Activated CD4-positive, alpha-beta T cell treated with anti-CD3 and anti-CD28 coated beads, Interleukin-2, amount 10 ng/mL, durations not matched to agents 24 days and 14 days (primary cell): ENCODE results near the gene GRK5. TPM values are rescaled to one million over a fixed set of nuclear protein-coding genes. Genes with fewer than 3 reads are reported as not detected.

Source experiments
- DNase-seq: peaks from one replicate; pipeline ENCODE4 v3.0.0; 2022
- H3K27ac Mint-ChIP-seq: one replicate; pipeline ENCODE4 v1.8.0; 2022; ENCODE audit warnings: mild to moderate bottlenecking, mixed read lengths
- H3K27me3 Mint-ChIP-seq: one replicate; pipeline ENCODE4 v1.8.0; 2022; ENCODE audit warnings: mixed read lengths
- H3K36me3 Mint-ChIP-seq: one replicate; pipeline ENCODE4 v1.8.0; 2022; ENCODE audit warnings: low read depth, mild to moderate bottlenecking, mixed read lengths
- H3K4me1 Mint-ChIP-seq: one replicate; pipeline ENCODE4 v1.8.0; 2021; ENCODE audit warnings: mixed read lengths
- H3K4me3 Mint-ChIP-seq: one replicate; pipeline ENCODE4 v1.8.0; 2022; ENCODE audit warnings: mild to moderate bottlenecking, moderate library complexity, mixed read lengths
- H3K9me3 Mint-ChIP-seq: one replicate; pipeline ENCODE4 v1.8.0; 2021; ENCODE audit warnings: mixed read lengths
- intact Hi-C: fragments of 100-400 bp; cut with micrococcal nuclease; formaldehyde crosslinking; loops from one replicate; pipeline ENCODE4 v1.15.1; 2023
- total RNA-seq: library from RNA; stranded (reverse); gene quantifications from 2 replicates; pipeline ENCODE4 v1.2.3, GENCODE V29; 2022

The GRK5 gene
- total RNA-seq, 1 donor from 2014 or later: 27.3 TPM

DNA sequence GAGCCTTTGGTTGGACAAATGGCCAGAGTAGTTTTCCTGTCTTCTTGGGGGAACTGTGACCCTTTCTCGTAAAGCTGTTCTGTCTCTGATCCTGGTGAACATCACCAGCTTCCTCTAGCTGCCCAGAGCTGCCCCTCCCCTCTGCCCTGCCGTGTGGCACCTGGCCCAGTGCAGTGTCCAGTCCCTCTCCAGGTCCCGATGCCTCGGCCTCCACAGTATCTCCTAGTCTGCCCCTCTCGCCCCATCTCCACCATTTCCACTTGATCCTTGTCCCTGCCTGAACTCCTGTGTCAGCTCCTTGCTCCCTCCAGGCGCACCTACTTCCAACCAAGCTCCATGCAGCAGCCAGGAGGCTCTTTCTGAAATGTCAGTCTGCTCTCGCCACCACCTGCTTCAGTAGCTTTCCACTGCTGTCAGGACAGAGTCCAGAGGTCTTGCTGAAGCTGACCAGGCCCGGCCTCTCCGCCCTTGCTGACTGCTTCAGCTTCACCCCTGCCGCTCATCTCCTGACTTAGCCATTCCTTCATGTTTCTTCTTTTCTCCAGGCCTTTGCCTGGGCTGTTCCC lies 133.6 kb downstream of the GRK5 start:
- no peak for DNase-seq
- peak overlapping the region; percentile 38 for H3K27ac Mint-ChIP-seq
- peaks cover 26% of the 10 kb centered on the region for H3K36me3 Mint-ChIP-seq
- intact Hi-C loops: loop anchor here (1.0 kb wide), 1 partner anchor 26 kb away; no protein-coding TSS in a partner anchor
- H3K4me3 Mint-ChIP-seq: no peak overlapping the region
- H3K4me1 Mint-ChIP-seq: peaks cover 26% of the 10 kb centered on the region
- H3K9me3 Mint-ChIP-seq: no peaks in the 10 kb centered on the region
- H3K27me3 Mint-ChIP-seq: no peaks in the 10 kb centered on the region

GRCh38 chr10:119341459-119342301 lies 134.3 kb downstream of the GRK5 start:
- Mint-ChIP-seq H3K27ac (peak overlapping the region; percentile 38), H3K36me3 (peaks cover 21% of the 10 kb centered on the region), H3K4me1 (peaks cover 26% of the 10 kb centered on the region), H3K27me3 (no peaks in the 10 kb centered on the region), H3K4me3 (no peak overlapping the region), H3K9me3 (no peaks in the 10 kb centered on the region)
- intact Hi-C loops: loop anchor here (1.0 kb wide), 1 partner anchor 26 kb away; no protein-coding TSS in a partner anchor
- DNase-seq: peak; percentile 76

DNA sequence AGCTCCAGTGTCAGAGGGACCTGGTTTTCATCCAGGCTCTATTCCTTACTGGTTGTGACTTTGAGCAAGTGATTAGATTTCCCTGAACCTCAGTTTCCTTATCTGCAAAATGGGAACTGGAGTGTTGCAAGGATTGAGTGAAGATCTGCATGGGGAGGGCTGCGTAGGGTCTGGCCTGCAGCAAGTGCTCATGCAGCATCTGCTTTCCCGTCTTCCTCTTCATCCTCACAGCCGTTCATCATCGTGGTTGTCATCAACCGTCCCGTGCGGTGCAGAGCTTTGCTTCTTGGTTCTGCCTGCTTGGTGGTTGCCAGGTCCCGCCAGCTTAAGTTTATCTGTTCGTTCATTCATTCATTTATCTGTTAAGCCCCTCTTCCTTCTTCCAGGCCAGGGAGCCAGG lies 135.0 kb downstream of the GRK5 start:
- no peaks in the 10 kb centered on the region for H3K9me3 Mint-ChIP-seq
- H3K27ac Mint-ChIP-seq: no peak overlapping the region
- H3K27me3 Mint-ChIP-seq: no peaks in the 10 kb centered on the region
- no peak overlapping the region for H3K4me3 Mint-ChIP-seq
- peaks cover 26% of the 10 kb centered on the region for H3K4me1 Mint-ChIP-seq
- peaks cover 18% of the 10 kb centered on the region for H3K36me3 Mint-ChIP-seq
- intact Hi-C loops: no loop called here
- DNase-seq: no peak

DNA sequence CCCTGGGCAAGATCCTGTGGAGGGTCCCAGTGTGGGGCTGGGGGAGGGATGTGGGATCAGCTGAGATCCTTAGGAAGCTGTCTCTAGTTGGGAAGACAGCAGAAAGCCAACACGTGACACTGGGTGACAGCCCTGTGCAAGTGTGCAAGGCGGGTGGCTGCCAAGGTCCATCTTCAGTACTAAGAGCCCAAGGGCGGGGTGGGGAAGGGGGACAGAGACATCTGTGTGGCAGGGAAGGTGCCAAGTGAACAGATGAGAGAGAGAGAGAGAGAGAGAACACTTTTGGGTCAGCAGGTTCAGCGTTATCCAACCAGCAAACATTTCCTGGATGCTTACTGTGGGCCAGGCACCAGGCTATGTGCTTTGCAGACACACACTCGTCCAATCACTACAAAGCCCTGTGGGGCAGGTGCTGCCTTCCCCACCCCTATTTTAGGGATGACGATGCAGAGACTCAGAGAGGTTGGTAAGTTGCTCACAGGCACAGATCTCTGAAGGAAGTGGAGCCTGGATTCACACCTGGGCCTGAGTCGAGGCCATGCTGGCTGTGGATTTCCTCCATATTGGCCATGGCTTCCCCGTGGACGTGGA lies 135.7 kb downstream of the GRK5 start:
- Mint-ChIP-seq H3K27me3 (no peaks in the 10 kb centered on the region), H3K4me1 (peaks cover 25% of the 10 kb centered on the region), H3K27ac (no peak overlapping the region), H3K9me3 (no peaks in the 10 kb centered on the region), H3K36me3 (peaks cover 22% of the 10 kb centered on the region), H3K4me3 (no peak overlapping the region)
- intact Hi-C loops: no loop called here
- no peak for DNase-seq

DNA sequence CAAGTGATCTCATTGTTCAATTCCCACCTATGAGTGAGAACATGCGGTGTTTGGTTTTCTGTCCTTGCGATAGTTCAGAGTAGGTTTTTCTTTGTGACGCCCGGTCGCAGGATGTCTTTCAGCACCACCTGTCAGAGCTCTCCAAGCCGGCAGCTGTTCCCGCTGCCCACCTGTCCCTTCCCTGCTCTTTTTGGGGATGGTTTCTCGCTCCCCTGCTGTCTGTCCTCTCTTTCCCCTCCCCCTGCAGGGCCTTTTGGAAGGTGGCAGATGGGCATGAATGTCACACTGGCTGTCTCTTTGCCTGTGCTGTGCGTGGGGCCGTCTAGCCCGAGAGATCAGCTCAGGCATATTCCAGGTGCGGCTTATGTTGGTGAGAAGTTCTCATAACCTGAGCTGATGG lies 137.0 kb downstream of the GRK5 start:
- Mint-ChIP-seq H3K27ac (peak overlapping the region; percentile 44), H3K4me1 (peaks cover 24% of the 10 kb centered on the region), H3K4me3 (no peak overlapping the region), H3K9me3 (no peaks in the 10 kb centered on the region), H3K36me3 (peaks cover 30% of the 10 kb centered on the region), H3K27me3 (no peaks in the 10 kb centered on the region)
- intact Hi-C loops: no loop called here
- DNase-seq: no peak

DNA sequence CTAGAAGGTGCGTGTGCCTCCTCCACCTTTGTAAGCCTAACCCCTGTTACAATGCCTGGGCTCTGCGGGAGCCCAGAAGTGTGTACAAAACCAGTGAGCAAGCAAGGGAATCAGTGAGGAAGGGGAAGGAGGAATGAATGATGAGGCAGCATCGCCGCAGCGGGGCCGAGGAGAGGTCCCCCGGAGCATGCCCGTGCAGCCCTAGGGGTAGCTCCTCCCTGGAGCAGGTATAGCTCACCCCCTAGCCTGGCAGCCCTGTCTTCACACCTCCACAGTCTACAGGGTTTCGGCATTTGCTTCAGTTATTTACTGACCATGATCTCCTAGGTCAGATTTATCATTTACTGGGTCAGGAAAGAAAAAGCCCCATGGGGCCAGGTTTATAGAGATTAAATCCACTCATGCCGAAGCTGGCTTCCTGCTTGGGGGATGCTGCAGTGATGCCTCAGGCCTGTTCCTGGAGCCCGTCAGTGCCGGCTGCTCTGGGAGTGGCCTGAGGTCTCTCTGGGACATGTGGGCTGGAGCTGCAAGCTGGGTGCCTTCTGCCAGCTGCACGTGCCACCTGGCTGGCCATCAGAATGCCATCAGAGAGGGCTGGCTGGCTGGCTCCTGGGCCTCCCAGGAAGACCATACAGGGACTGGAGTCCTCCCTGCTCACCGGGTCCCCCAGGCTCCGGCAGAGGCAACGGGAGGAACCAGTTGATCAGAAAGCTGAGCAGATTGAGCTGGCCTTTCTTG lies 138.9 kb downstream of the GRK5 start:
- Mint-ChIP-seq H3K27me3 (no peaks in the 10 kb centered on the region), H3K4me3 (no peak overlapping the region), H3K27ac (no peak overlapping the region), H3K4me1 (peaks cover 17% of the 10 kb centered on the region), H3K9me3 (no peaks in the 10 kb centered on the region), H3K36me3 (peaks cover 40% of the 10 kb centered on the region)
- intact Hi-C loops: no loop called here
- DNase-seq: no peak

DNA sequence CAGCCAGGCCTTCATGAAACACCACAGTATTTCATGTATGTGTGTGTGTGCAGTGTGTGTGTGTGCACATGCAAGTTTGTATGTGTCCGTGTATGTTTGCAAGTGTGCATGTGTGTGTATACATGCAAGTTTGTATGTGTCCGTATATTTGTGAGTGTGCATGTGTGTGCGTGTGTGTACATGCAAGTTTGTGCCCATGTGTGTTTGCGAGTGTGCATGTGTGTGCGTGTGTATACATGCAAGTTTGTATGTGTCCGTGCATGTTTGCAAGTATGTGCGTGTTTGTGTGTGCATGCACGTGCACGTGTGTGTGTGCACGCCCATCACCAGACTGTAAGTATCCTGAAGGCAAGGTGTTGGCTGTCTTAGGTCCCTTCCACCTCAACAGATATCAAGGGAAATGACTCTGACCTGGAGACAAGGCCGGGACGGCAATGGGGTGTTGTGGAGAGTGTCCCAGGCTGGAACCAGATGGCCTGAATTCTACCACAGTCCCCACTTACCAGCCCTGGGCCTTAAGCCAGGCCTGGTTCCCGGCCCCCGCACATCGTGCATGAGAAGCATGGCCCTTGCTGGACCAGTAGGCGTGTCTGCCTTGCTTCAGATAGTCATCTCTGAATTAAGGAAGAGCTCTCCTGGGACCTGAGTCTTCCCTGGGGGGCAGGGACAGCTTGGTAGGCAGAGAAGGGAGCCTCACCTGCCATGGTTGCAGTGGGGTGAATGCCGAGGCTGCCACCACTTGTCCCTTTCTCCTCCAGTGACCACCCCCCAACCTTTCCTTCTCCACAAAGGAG lies 140.0 kb downstream of the GRK5 start:
- H3K9me3 Mint-ChIP-seq: no peaks in the 10 kb centered on the region
- no peak overlapping the region for H3K27ac Mint-ChIP-seq
- intact Hi-C loops: no loop called here
- peaks cover 47% of the 10 kb centered on the region for H3K36me3 Mint-ChIP-seq
- no peaks in the 10 kb centered on the region for H3K27me3 Mint-ChIP-seq
- no peak overlapping the region for H3K4me3 Mint-ChIP-seq
- no peak for DNase-seq
- peaks cover 11% of the 10 kb centered on the region for H3K4me1 Mint-ChIP-seq

GRCh38 chr10:119348106-119348505 lies 140.7 kb downstream of the GRK5 start:
- Mint-ChIP-seq H3K36me3 (peaks cover 50% of the 10 kb centered on the region), H3K27ac (no peak overlapping the region), H3K4me1 (peaks cover 8% of the 10 kb centered on the region), H3K27me3 (no peaks in the 10 kb centered on the region), H3K4me3 (no peak overlapping the region), H3K9me3 (peaks cover 5% of the 10 kb centered on the region)
- intact Hi-C loops: no loop called here
- DNase-seq: no peak

DNA sequence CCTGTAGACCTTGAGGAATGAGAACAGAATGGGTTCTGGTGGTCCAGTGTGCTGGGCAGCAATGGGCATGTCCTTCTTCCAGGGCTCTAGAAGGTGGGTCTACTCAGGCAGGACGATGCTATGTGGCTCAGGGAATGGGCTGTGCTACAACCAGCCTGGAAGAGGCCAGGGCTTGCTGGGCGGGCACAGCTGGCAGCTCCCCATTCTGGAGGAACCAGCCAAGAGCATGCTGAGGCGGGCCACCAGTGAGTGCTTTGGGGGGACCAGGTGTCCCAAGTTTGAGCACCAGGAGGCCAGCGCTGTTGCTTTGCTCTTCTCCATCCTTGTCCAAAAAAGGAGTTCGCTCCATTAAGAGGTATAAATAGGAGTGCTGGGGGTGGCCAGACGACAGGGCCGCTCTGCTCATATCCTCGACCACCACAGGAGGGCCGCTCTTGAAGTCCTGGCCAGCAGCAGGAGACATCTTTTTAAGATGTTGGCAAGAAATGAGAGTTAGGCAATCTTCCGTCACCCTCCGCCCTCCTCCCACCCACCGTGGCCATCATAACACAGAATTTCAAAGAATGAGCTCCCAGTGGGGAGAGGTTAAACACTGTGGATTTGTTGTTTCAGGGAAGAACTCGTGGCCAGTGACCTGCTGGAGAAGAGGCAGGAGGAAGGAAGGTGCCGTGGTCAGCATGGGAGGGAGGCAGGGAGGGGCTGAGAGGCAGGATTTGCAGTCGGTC lies 141.3 kb downstream of the GRK5 start:
- Mint-ChIP-seq H3K4me1 (peaks cover 7% of the 10 kb centered on the region), H3K36me3 (peaks cover 51% of the 10 kb centered on the region), H3K27me3 (no peaks in the 10 kb centered on the region), H3K4me3 (no peak overlapping the region), H3K27ac (no peak overlapping the region), H3K9me3 (peaks cover 7% of the 10 kb centered on the region)
- intact Hi-C loops: no loop called here
- DNase-seq: no peak

DNA sequence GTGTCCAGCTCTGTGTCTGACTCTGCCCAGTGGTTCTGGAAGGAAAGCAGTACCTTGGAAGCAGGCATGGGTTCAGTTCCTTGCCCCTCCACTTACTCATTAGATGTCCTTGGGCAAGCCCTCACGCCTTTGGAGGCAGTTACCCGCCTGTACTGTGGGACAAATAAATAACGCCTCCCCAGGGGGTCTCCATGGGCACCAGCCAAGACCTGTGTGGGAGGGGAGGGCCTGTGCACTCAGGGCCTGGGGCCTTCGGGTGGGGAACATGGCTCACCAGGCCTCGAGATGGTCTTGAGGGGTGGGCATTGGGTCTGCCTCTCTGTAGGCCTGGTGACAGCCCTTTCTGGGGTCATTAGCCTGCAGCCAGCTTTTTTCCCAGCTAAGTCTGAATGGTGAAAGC lies 142.0 kb downstream of the GRK5 start:
- Mint-ChIP-seq H3K36me3 (peaks cover 51% of the 10 kb centered on the region), H3K9me3 (peaks cover 7% of the 10 kb centered on the region), H3K27me3 (no peaks in the 10 kb centered on the region), H3K4me3 (no peak overlapping the region), H3K4me1 (peaks cover 4% of the 10 kb centered on the region), H3K27ac (no peak overlapping the region)
- intact Hi-C loops: no loop called here
- no peak for DNase-seq

GRCh38 chr10:119349937-119350501 lies 142.6 kb downstream of the GRK5 start:
- Mint-ChIP-seq H3K9me3 (peaks cover 7% of the 10 kb centered on the region), H3K4me1 (peaks cover 2% of the 10 kb centered on the region), H3K36me3 (peaks cover 51% of the 10 kb centered on the region), H3K4me3 (no peak overlapping the region), H3K27me3 (no peaks in the 10 kb centered on the region), H3K27ac (no peak overlapping the region)
- no peak for DNase-seq
- intact Hi-C loops: no loop called here

- H3K4me1 Mint-ChIP-seq: peaks cover 2% of the 10 kb centered on the region
- intact Hi-C loops: no loop called here
- peaks cover 7% of the 10 kb centered on the region for H3K9me3 Mint-ChIP-seq
- H3K4me3 Mint-ChIP-seq: no peak overlapping the region
- peaks cover 50% of the 10 kb centered on the region for H3K36me3 Mint-ChIP-seq
- H3K27me3 Mint-ChIP-seq: no peaks in the 10 kb centered on the region
- DNase-seq: no peak
- no peak overlapping the region for H3K27ac Mint-ChIP-seq
Observed at GRCh38 chr10:119350502-119351097, 143.2 kb downstream of the GRK5 start.
